Activated CD8-positive, alpha-beta T cell treated with anti-CD3 and anti-CD28 coated beads for 36 hours (primary cell): ENCODE data around the gene MVB12B. TPM values are rescaled to one million over a fixed set of nuclear protein-coding genes. Genes with fewer than 3 reads are reported as not detected.

Experiments used
- ATAC-seq: fragments of 200-7000 bp; cut with Tn5 transposase; one replicate; pipeline ENCODE4 v1.10.0; 2021; ENCODE audit warnings: mild to moderate bottlenecking, moderate library complexity
- CTCF ChIA-PET: fragments of 350-600 bp; sonication (Branson Sonifier 250); formaldehyde crosslinking; loops from one replicate; lab custom pipeline; 2021; ENCODE audit warnings: antibody characterized with exemption; lab: Charles Lee
- POLR2A ChIA-PET: fragments of 350-600 bp; sonication (Branson Sonifier 250); formaldehyde crosslinking; loops from one replicate; lab custom pipeline; 2021; ENCODE audit warnings: antibody characterized with exemption; lab: Charles Lee
- DNase-seq: peaks from one replicate; pipeline ENCODE4 v3.0.0-alpha.2; 2020
- H3K27ac Mint-ChIP-seq: one replicate; pipeline ENCODE4 v1.8.0; 2021; ENCODE audit warnings: mild to moderate bottlenecking, mixed read lengths
- H3K27me3 Mint-ChIP-seq: one replicate; pipeline ENCODE4 v1.8.0; 2021; ENCODE audit warnings: mixed read lengths
- H3K36me3 Mint-ChIP-seq: one replicate; pipeline ENCODE4 v1.8.0; 2021; ENCODE audit warnings: low read depth, mixed read lengths
- H3K4me1 Mint-ChIP-seq: one replicate; pipeline ENCODE4 v1.8.0; 2021; ENCODE audit warnings: low read depth, mixed read lengths
- H3K4me3 Mint-ChIP-seq: one replicate; pipeline ENCODE4 v1.8.0; 2021; ENCODE audit warnings: mild to moderate bottlenecking, moderate library complexity, mixed read lengths
- H3K9me3 Mint-ChIP-seq: one replicate; pipeline ENCODE4 v1.8.0; 2021; ENCODE audit warnings: mixed read lengths
- CTCF ChIP-seq: fragments of 200-600 bp; IDR thresholded peaks from one replicate; pipeline ENCODE4 v1.8.0; 2022; ENCODE audit warnings: antibody characterized with exemption, mild to moderate bottlenecking
- intact Hi-C: fragments of 100-400 bp; cut with micrococcal nuclease; formaldehyde crosslinking; loops from one replicate; pipeline ENCODE4 v1.10.0; 2022
- total RNA-seq, 2 experiments: library from RNA; stranded (reverse); gene quantifications; one replicate each; pipeline ENCODE4 v1.2.3, GENCODE V29; 2021

The MVB12B gene
- total RNA-seq, 2 experiments from 2014 or later = 6.4 to 6.6 TPM

DNA sequence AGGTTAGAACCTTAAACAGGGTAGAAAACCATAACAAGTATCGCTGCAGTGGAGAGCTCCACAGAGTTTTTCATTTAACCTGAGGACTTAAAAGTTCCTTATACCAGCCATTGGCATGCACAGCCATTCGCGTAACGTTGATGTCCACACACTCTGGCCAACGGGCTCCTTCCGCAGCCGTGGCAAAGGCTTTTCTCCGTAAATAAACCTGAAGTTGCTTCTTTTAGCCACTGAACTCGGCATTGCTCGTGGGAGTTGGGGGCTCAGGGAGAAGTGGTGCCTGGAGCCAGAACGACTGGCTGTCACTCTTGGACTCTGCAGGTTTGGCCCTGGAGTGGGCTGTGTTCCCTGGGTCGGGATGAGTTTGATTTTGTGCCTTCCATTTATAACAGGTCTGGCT, 161.2 kb downstream of the MVB12B start:
- DNase-seq = no peak
- CTCF ChIA-PET = interaction anchor here (1.2 to 2.1 kb wide), 2 partner anchors 89 to 165 kb away, joined by 3 to 6 read pairs; no protein-coding TSS in a partner anchor
- Mint-ChIP-seq H3K27ac (no peak overlapping the region), H3K9me3 (no peaks in the 10 kb centered on the region), H3K36me3 (peaks cover 2% of the 10 kb centered on the region), H3K27me3 (no peaks in the 10 kb centered on the region), H3K4me1 (peaks cover 23% of the 10 kb centered on the region), H3K4me3 (no peak overlapping the region)
- intact Hi-C loops = no loop called here
- no peak for ATAC-seq
- no peak for TF ChIP-seq CTCF
- POLR2A ChIA-PET = no interaction called here

DNA sequence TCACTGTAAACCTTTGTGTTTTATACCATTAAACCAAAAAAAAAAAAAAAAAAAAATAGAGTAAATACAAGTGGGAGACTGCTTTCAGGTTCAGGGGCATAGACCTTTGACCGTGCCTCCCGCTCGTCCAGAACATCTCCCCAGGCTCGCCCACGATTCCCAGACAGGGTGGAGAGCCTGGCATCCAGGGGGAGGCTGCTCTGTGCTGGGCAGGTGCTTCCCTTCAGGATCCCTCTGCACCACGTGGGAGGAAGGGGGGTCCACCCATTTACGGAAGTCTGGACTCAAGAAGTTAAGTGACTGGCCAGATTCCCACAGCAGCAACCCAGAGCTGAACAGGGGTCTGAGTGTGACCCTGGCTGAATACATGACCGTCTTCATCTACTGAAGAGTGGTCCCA, 161.7 kb downstream of the MVB12B start:
- Mint-ChIP-seq H3K36me3 (peaks cover 2% of the 10 kb centered on the region), H3K27me3 (no peaks in the 10 kb centered on the region), H3K4me1 (peaks cover 21% of the 10 kb centered on the region), H3K9me3 (no peaks in the 10 kb centered on the region), H3K27ac (no peak overlapping the region), H3K4me3 (no peak overlapping the region)
- ATAC-seq (no peak), DNase-seq (no peak)
- POLR2A ChIA-PET = interaction anchor here (1.0 kb wide), 1 partner anchor 160 kb away, joined by 3 read pairs; no protein-coding TSS in a partner anchor
- CTCF ChIA-PET = interaction anchor here (1.2 to 3.7 kb wide), 3 partner anchors 12 to 166 kb away, joined by 3 to 27 read pairs (median 6); no protein-coding TSS in a partner anchor
- intact Hi-C loops = no loop called here
- TF ChIP-seq CTCF = no peak

GRCh38 chr9:126488881-126489404, 162.3 kb downstream of the MVB12B start:
- ChIA-PET POLR2A (interaction anchor here (1.0 kb wide), 1 partner anchor 161 kb away, joined by 3 read pairs; no protein-coding TSS in a partner anchor), CTCF (interaction anchor here (2.1 to 4.9 kb wide), 4 partner anchors 12 to 187 kb away, joined by 6 to 45 read pairs (median 29); no protein-coding TSS in a partner anchor)
- Mint-ChIP-seq H3K27ac (no peak overlapping the region), H3K27me3 (no peaks in the 10 kb centered on the region), H3K4me1 (peaks cover 14% of the 10 kb centered on the region), H3K9me3 (no peaks in the 10 kb centered on the region), H3K4me3 (no peak overlapping the region), H3K36me3 (peaks cover under 1% of the 10 kb centered on the region)
- TF ChIP-seq CTCF = no peak
- ATAC-seq (no peak), DNase-seq (no peak)
- intact Hi-C loops = no loop called here

- ATAC-seq = no peak
These were observed 163.1 kb downstream of the MVB12B start for GRCh38 chr9:126489581-126490213.

More at GRCh38 chr9:126489581-126490213, 163.1 kb downstream of the MVB12B start:
- ChIA-PET CTCF (interaction anchor here (1.5 to 4.9 kb wide), 13 partner anchors 11 to 195 kb away, joined by 6 to 70 read pairs (median 17); no protein-coding TSS in a partner anchor), POLR2A (interaction anchor here (0.8 kb wide), 1 partner anchor 80 kb away, joined by 3 read pairs; no protein-coding TSS in a partner anchor)
- intact Hi-C loops = loop anchor here (5.0 kb wide), 2 partner anchors 92 to 172 kb away; no protein-coding TSS in a partner anchor
- Mint-ChIP-seq H3K36me3 (no peaks in the 10 kb centered on the region), H3K4me3 (no peak overlapping the region), H3K27ac (no peak overlapping the region), H3K4me1 (peaks cover 11% of the 10 kb centered on the region), H3K27me3 (no peaks in the 10 kb centered on the region), H3K9me3 (no peaks in the 10 kb centered on the region)
- DNase-seq = no peak
- no peak for TF ChIP-seq CTCF
